ES-I3 (cell line): ENCODE data around the gene CYP2S1.

Source experiments
- H3K36me3 ChIP-seq: 2 replicates; pipeline ENCODE4 v1.6.1; 2013; ENCODE audit warnings: mild to moderate bottlenecking, low read length, control low read depth, moderate library complexity; ENCODE audit not compliant: insufficient read depth
- H3K4me1 ChIP-seq: 2 replicates; pipeline ENCODE4 v1.6.1; 2013; ENCODE audit warnings: mild to moderate bottlenecking, control low read depth, low read length; ENCODE audit not compliant: insufficient read depth
- H3K9ac ChIP-seq: 2 replicates; pipeline ENCODE4 v1.6.1; 2013; ENCODE audit warnings: low read depth, mild to moderate bottlenecking, low read length, moderate library complexity
- H3K9me3 ChIP-seq: 2 replicates; pipeline ENCODE4 v1.6.1; 2013; ENCODE audit warnings: mild to moderate bottlenecking, low read length, moderate library complexity; ENCODE audit not compliant: control insufficient read depth, insufficient read depth

CYP2S1 gene

GRCh38 chr19:41249707-41250423 lies 56.8 kb downstream of the CYP2S1 start:
- Histone ChIP-seq H3K36me3 (peaks cover 39% of the 10 kb centered on the region), H3K4me1 (no peaks in the 10 kb centered on the region), H3K9me3 (no peaks in the 10 kb centered on the region), H3K9ac (no peak overlapping the region)

GRCh38 chr19:41253660-41254059 lies 60.6 kb downstream of the CYP2S1 start:
- Histone ChIP-seq H3K4me1 (no peaks in the 10 kb centered on the region), H3K9ac (no peak overlapping the region), H3K36me3 (peaks cover 58% of the 10 kb centered on the region), H3K9me3 (no peaks in the 10 kb centered on the region)

- H3K9ac ChIP-seq = no peak overlapping the region
- no peaks in the 10 kb centered on the region for H3K4me1 ChIP-seq
- H3K9me3 ChIP-seq = no peaks in the 10 kb centered on the region
- H3K36me3 ChIP-seq = peaks cover 55% of the 10 kb centered on the region
Measured at GRCh38 chr19:41255171-41255570, 62.2 kb downstream of the CYP2S1 start.
